ENCODE measurements around the gene MAP1B. TPM values are rescaled to one million over a fixed set of nuclear protein-coding genes. Genes with fewer than 3 reads are reported as not detected.
"Not testable (repeated sequence)": the region's sequence is repeated elsewhere in the genome, so short reads cannot be mapped to it uniquely, and the experiment has no call there.

MAP1B gene
- total RNA-seq, 4 donors from 2014 or later, result 479 to 654 (median 593) TPM

DNA sequence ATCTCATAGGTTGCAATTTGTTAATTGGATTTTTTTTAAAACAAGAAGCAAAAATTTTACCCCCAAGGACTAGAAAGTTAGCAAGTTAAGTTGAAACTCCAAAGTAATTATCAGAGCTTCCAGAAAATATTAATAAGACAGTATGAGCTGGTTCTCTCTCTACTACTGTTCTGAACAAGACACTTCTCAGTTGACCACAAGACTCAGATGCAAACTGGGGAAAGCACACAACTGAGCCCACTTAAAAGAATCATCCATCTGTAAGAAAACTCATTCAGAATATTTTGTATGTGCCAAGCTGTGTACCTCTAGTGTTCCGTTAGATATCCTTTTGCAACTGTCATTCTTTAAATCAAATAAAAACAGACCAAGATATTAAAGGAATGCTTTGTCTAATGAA lies 60.0 kb downstream of the MAP1B start:
- DNase-seq (ENCODE audit: low spot score) (no peak), ATAC-seq (ENCODE audit: low FRiP score) (no peak)
- TF ChIP-seq, protein P1, sequence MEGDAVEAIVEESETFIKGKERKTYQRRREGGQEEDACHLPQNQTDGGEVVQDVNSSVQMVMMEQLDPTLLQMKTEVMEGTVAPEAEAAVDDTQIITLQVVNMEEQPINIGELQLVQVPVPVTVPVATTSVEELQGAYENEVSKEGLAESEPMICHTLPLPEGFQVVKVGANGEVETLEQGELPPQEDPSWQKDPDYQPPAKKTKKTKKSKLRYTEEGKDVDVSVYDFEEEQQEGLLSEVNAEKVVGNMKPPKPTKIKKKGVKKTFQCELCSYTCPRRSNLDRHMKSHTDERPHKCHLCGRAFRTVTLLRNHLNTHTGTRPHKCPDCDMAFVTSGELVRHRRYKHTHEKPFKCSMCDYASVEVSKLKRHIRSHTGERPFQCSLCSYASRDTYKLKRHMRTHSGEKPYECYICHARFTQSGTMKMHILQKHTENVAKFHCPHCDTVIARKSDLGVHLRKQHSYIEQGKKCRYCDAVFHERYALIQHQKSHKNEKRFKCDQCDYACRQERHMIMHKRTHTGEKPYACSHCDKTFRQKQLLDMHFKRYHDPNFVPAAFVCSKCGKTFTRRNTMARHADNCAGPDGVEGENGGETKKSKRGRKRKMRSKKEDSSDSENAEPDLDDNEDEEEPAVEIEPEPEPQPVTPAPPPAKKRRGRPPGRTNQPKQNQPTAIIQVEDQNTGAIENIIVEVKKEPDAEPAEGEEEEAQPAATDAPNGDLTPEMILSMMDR (IDR thresholded peaks at IDR 0.05), result no peak

DNA sequence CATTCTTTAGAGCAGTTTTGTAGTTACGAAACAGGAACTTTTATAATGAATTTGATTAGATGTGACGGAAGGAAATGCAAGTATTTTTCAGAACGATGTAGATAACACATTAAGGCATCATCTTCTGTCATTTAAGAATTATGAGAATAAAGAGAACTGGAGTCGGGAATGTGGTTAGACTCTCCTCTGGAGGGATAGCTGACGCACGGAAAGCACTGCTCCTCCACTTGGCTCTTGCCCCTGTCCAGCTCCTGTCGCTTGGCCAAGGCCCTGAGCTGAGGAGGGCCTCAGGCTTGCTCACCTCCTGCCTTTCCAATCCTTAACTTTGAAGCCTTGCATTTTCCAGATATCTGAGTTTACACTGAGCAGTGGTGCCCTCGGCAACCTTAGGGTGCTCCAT lies 60.5 kb downstream of the MAP1B start:
- DNase-seq (ENCODE audit: low spot score) (no peak), ATAC-seq (ENCODE audit: low FRiP score) (peak; percentile 85)
- TF ChIP-seq, protein P1 (IDR thresholded peaks at IDR 0.05), result no peak

DNA sequence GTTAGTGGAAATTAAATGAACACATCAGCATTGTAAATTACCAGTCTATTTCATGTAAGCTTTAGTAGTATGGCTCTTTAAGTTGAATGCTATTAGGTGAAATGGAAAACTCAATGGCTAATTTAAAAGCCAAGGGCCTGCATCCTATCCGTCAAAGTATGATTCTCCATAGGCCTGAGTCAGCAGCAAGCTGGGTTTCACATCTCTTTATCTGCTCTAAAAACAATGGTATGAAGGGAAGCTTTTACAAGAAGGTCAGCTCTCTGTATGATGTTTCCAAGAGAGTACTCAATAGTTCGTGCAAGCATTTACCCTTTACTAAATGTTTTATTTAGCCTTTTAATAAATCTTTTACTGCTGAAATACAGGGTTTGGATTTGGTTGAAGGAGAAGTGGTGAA lies 62.8 kb downstream of the MAP1B start:
- ATAC-seq (ENCODE audit: low FRiP score), result no peak
- no peak for DNase-seq (ENCODE audit: low spot score)
- TF ChIP-seq, protein P1 (IDR thresholded peaks at IDR 0.05), result no peak

DNA sequence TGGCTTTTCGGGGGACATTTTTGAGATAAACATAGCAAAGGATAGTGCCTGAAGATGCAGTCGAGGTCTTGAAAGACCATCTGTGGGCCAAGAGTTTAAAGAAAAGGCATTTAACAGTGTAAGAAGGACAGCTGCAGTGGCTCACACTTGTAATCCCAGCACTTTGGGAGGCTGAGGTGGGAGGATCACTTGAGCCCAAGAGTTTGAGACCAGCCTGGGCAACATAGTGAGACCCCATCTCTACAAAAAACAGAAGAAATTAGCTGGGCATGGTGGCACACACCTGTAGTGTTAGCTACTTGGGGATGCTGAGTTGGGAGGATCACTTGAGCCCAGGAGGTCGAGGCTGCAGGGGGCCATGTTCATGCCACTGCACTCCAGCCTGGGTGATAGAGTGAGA lies 63.9 kb downstream of the MAP1B start:
- ATAC-seq (ENCODE audit: low FRiP score); DNase-seq (ENCODE audit: low spot score): not testable (repeated sequence)

DNA sequence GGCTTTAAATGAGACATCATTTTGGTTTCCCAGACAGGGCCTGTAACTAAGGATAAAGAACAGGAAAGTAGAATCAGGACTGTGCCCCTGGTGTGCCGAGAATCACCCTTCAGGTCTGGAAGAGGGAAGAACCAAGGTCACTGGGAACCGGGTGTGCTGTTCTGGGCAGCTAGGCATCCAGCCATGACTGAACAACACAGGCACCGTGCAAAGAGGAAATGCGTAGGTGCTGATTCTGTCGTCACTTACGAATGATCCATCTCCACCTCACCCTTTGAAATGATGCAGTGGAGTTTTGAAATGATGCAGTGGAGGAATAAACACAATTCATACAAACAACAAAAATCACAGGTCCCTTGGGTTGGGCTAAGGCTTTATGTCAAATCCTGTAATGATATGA lies 64.4 kb downstream of the MAP1B start:
- TF ChIP-seq, protein P1 (IDR thresholded peaks at IDR 0.05), result no peak
- no peak for ATAC-seq (ENCODE audit: low FRiP score)
- DNase-seq (ENCODE audit: low spot score), result no peak

DNA sequence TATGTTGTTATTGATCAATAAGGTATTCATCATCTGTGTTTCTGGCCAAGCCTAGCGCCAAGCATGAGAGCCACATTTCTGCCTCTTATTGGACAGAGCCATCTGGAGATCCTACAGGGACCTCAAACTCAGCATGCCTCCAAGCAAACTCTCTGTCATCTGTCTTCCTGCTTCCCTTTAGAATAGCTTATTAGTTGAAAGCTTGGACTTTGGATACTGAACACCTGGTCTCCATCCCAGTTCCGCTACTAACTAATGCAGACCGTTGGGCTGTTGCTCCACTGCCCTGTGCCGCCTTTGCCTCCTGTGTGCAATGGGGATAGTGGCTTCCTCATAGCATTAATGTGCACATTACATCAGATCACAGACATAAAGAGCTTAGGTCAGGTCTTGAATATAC lies 65.5 kb downstream of the MAP1B start:
- DNase-seq (ENCODE audit: low spot score), result no peak
- TF ChIP-seq, protein P1 (IDR thresholded peaks at IDR 0.05), result no peak
- no peak for ATAC-seq (ENCODE audit: low FRiP score)

DNA sequence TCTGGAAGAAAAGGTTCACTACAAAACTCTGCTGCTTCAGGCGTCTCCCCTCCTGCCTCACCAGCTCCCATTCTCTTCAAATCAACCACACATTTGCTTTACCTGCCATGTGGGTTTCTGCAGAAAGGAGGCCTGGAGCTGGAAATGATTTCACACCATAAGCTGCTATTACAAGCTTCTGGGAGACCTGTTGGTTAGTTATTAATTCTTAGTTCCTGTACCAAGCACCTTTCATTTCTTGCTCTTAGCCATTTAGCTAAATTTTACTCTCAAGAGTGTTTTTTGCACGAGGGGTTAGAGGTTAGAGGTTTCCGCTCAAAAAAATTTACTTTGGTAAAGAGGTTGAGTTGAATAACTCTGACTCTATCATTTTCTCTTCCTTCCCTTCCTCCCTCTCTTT lies 70.3 kb downstream of the MAP1B start:
- DNase-seq (ENCODE audit: low spot score), result no peak
- no peak for ATAC-seq (ENCODE audit: low FRiP score)
- TF ChIP-seq, protein P1 (IDR thresholded peaks at IDR 0.05), result no peak
